B cell (primary cell): Measurements from ENCODE around the gene MAPK4. TPM values are rescaled to one million over a fixed set of nuclear protein-coding genes. Genes with fewer than 3 reads are reported as not detected.

Experiments used
- ATAC-seq: fragments of 200-7000 bp; cut with Tn5 transposase; one replicate; pipeline ENCODE4 v1.10.0; 2021; ENCODE audit warnings: low read depth, mild to moderate bottlenecking, moderate number of reproducible peaks, moderate library complexity
- CTCF ChIA-PET: fragments of 350-600 bp; sonication (Branson Sonifier 250); formaldehyde crosslinking; loops from one replicate; lab custom pipeline; 2021; ENCODE audit warnings: antibody characterized with exemption, inconsistent platforms; lab: Charles Lee
- POLR2A ChIA-PET: fragments of 350-600 bp; sonication (Branson Sonifier 250); formaldehyde crosslinking; loops from one replicate; lab custom pipeline; 2021; ENCODE audit warnings: antibody characterized with exemption; lab: Charles Lee
- DNase-seq: peaks from one replicate; pipeline ENCODE4 v3.0.0; 2013
- H2AFZ ChIP-seq: 2 replicates; pipeline ENCODE4 v1.6.1; 2012; ENCODE audit warnings: mild to moderate bottlenecking, low read depth, low read length; ENCODE audit not compliant: insufficient read depth, poor library complexity, severe bottlenecking
- H3K27ac ChIP-seq, 2 donors: 1 replicate in 1 of 2; 2 replicates in 1 of 2; pipeline ENCODE4 v1.5.1; 2012 to 2013; ENCODE audit warnings: low read length in 2 of 2, mild to moderate bottlenecking in 2 of 2, moderate library complexity in 1 of 2
- H3K27me3 ChIP-seq, 4 experiments: fragments of 200-600 bp in 1 of 4; sonication (generic) in 1 of 4; replicated peaks in 1 of 4; 1 replicate in 2 of 4; 2 replicates in 2 of 4; pipeline versions ENCODE4 v1.6.1 to v1.7.0; 2013 to 2016; ENCODE audit warnings: low read length in 3 of 4, mild to moderate bottlenecking in 2 of 4, mixed read lengths in 1 of 4, moderate library complexity in 1 of 4; ENCODE audit not compliant: insufficient read depth in 4 of 4, control insufficient read depth in 3 of 4; ENCODE audit errors: control extremely low read depth in 1 of 4
- H3K36me3 ChIP-seq, 2 experiments: replicated peaks in 1 of 2; 1 replicate in 1 of 2; 2 replicates in 1 of 2; pipeline versions ENCODE4 v1.6.1 to v1.7.1; 2013; ENCODE audit warnings: low read length in 1 of 2; ENCODE audit not compliant: insufficient read depth in 2 of 2, control insufficient read depth in 1 of 2; ENCODE audit errors: control extremely low read depth in 1 of 2, extremely low read depth in 1 of 2
- H3K4me1 ChIP-seq, 2 donors: fragments of 200-600 bp in 1 of 2; sonication (generic) in 1 of 2; 1 replicate in 1 of 2; 2 replicates in 1 of 2; pipeline versions ENCODE4 v1.5.1 to v1.6.1; 2013 to 2017; ENCODE audit warnings: low read length in 2 of 2; ENCODE audit not compliant: control insufficient read depth in 2 of 2, insufficient read depth in 2 of 2
- H3K4me2 ChIP-seq: replicated peaks from 2 replicates; pipeline ENCODE3; 2012; ENCODE audit warnings: mild to moderate bottlenecking, low read depth, low read length; ENCODE audit not compliant: poor library complexity, severe bottlenecking
- H3K4me3 ChIP-seq, 5 experiments: fragments of 200-600 bp in 1 of 5; sonication (generic) in 1 of 5; 1 replicate in 3 of 5; 2 replicates in 2 of 5; pipeline versions ENCODE4 v1.5.1 to v1.7.0; 2011 to 2016; ENCODE audit warnings: low read length in 4 of 5, mild to moderate bottlenecking in 4 of 5, low read depth in 2 of 5, control low read depth in 1 of 5, moderate library complexity in 1 of 5; ENCODE audit not compliant: insufficient read depth in 1 of 5; ENCODE audit errors: control extremely low read depth in 1 of 5, extremely low read depth in 1 of 5
- H3K79me2 ChIP-seq: fragments of 200-600 bp; sonication (generic); one replicate; pipeline ENCODE4 v1.6.0; 2016; ENCODE audit warnings: low read length; ENCODE audit not compliant: control insufficient read depth, insufficient read depth
- H3K9ac ChIP-seq: fragments of 200-600 bp; sonication (generic); 2 replicates; pipeline ENCODE4 v1.6.1; 2017; ENCODE audit warnings: mild to moderate bottlenecking, low read length, moderate library complexity
- H3K9me3 ChIP-seq, 3 donors: one replicate each; pipeline versions ENCODE4 v1.6.1 to v1.7.1; 2013; ENCODE audit warnings: low read length in 2 of 3; ENCODE audit not compliant: control insufficient read depth in 2 of 3, insufficient read depth in 1 of 3; ENCODE audit errors: control extremely low read depth in 1 of 3
- H4K20me1 ChIP-seq: 2 replicates; pipeline ENCODE4 v1.6.0; 2012; ENCODE audit warnings: mild to moderate bottlenecking, low read length; ENCODE audit not compliant: insufficient read depth, control insufficient read depth, poor library complexity, severe bottlenecking
- H3K27ac Mint-ChIP-seq: one replicate; pipeline ENCODE4 v1.8.0; 2021; ENCODE audit warnings: mixed read lengths
- H3K27me3 Mint-ChIP-seq: one replicate; pipeline ENCODE4 v1.8.0; 2021; ENCODE audit warnings: mixed read lengths
- H3K4me1 Mint-ChIP-seq: one replicate; pipeline ENCODE4 v1.8.0; 2021; ENCODE audit warnings: mixed read lengths
- H3K4me3 Mint-ChIP-seq: one replicate; pipeline ENCODE4 v1.8.0; 2021; ENCODE audit warnings: mixed read lengths
- H3K9me3 Mint-ChIP-seq: one replicate; pipeline ENCODE4 v1.8.0; 2022; ENCODE audit warnings: mixed read lengths; ENCODE audit not compliant: insufficient read depth
- CTCF ChIP-seq: fragments of 200-600 bp; IDR thresholded peaks from one replicate; pipeline ENCODE4 v1.8.0; 2022; ENCODE audit warnings: antibody characterized with exemption, mild to moderate bottlenecking
- EZH2 ChIP-seq: IDR thresholded peaks from 2 replicates; pipeline ENCODE4 v1.6.1; 2012; ENCODE audit warnings: borderline replicate concordance, low read depth, mild to moderate bottlenecking, moderate library complexity, low read length; ENCODE audit not compliant: insufficient read depth, poor library complexity, severe bottlenecking
- WGBS: methylation state at CpG from one replicate; pipeline ENCODE4 v1.1.5; 2013; ENCODE audit warnings: missing lambda C conversion rate; ENCODE audit not compliant: insufficient coverage; 5-methylcytosine and 5-hydroxymethylcytosine counted together
- intact Hi-C: fragments of 100-400 bp; cut with micrococcal nuclease; formaldehyde crosslinking; loops from one replicate; pipeline ENCODE4 v1.10.0; 2022
- polyA plus RNA-seq: library from polyadenylated mRNA; depleted of rRNA; stranded (reverse); fragments of >200 nt; gene quantifications from 2 replicates; pipeline ENCODE4 v1.2.3, GENCODE V29; 2012
- total RNA-seq, 2 donors: library from RNA; stranded (reverse); fragments of 120-200 nt in 1 of 2; gene quantifications; 1 replicate in 1 of 2; 2 replicates in 1 of 2; pipeline versions ENCODE4 v1.2.3 to v1.2.4, GENCODE V29; 2013 to 2022

MAPK4 gene
- total and polyA plus RNA-seq, 2 donors (not counting 1 experiment from before 2014, with no cell fraction given) = not detected

GRCh38 chr18:50644807-50645206 lies 84.9 kb downstream of the MAPK4 start:
- no peaks in the 10 kb centered on the region for H3K36me3 ChIP-seq
- no peaks in the 10 kb centered on the region for H4K20me1 ChIP-seq
- ChIA-PET POLR2A (no interaction called here), CTCF (no interaction called here)
- no peak overlapping the region for H3K4me3 ChIP-seq
- no peaks in the 10 kb centered on the region for H3K4me1 ChIP-seq
- no peaks in the 10 kb centered on the region for H3K79me2 ChIP-seq
- Mint-ChIP-seq H3K4me3 (no peak overlapping the region), H3K27ac (no peak overlapping the region), H3K27me3 (peaks cover 17% of the 10 kb centered on the region), H3K4me1 (no peaks in the 10 kb centered on the region), H3K9me3 (no peaks in the 10 kb centered on the region)
- H3K27ac ChIP-seq = no peak overlapping the region
- no peak overlapping the region for H3K4me2 ChIP-seq
- H2AFZ ChIP-seq = no peak overlapping the region
- H3K9me3 ChIP-seq = no peaks in the 10 kb centered on the region
- no peak for DNase-seq
- 82% methylated on average over 6 of the region's 10 CpGs for WGBS
- no peak for ATAC-seq
- TF ChIP-seq EZH2 (no peak), CTCF (no peak)
- H3K27me3 ChIP-seq = peaks cover 0 to 2% (median 0%) of the 10 kb centered on the region in 4 experiments
- intact Hi-C loops = no loop called here
- H3K9ac ChIP-seq = no peak overlapping the region

GRCh38 chr18:50647237-50647636 lies 87.3 kb downstream of the MAPK4 start:
- Histone ChIP-seq H3K27me3 (peaks cover 0 to 2% (median 0%) of the 10 kb centered on the region in 4 experiments), H4K20me1 (no peaks in the 10 kb centered on the region), H3K27ac (no peak overlapping the region), H3K4me1 (no peaks in the 10 kb centered on the region), H3K4me3 (no peak overlapping the region), H3K9me3 (no peaks in the 10 kb centered on the region), H2AFZ (no peak overlapping the region), H3K4me2 (no peak overlapping the region), H3K9ac (no peak overlapping the region), H3K79me2 (no peaks in the 10 kb centered on the region), H3K36me3 (no peaks in the 10 kb centered on the region)
- Mint-ChIP-seq H3K4me1 (no peaks in the 10 kb centered on the region), H3K4me3 (no peak overlapping the region), H3K27ac (no peak overlapping the region), H3K27me3 (peaks cover 18% of the 10 kb centered on the region), H3K9me3 (no peaks in the 10 kb centered on the region)
- ChIA-PET POLR2A (no interaction called here), CTCF (no interaction called here)
- no peak for TF ChIP-seq CTCF
- no peak for TF ChIP-seq EZH2
- intact Hi-C loops = no loop called here
- no peak for ATAC-seq
- 91% methylated on average over 7 of the region's 7 CpGs for WGBS
- DNase-seq = no peak
